HG03354 (cell line): Measurements from ENCODE around the gene EML6.
"Not testable (repeated sequence)": the region's sequence is repeated elsewhere in the genome, so short reads cannot be mapped to it uniquely, and the experiment has no call there.

Source experiments
- ATAC-seq: cut with Tn5 transposase; IDR thresholded peaks from one replicate; pipeline ENCODE4 v1.9.1; 2021; ENCODE audit warnings: mild to moderate bottlenecking; ENCODE audit not compliant: unreplicated experiment, poor library complexity, severe bottlenecking

EML6 gene

DNA sequence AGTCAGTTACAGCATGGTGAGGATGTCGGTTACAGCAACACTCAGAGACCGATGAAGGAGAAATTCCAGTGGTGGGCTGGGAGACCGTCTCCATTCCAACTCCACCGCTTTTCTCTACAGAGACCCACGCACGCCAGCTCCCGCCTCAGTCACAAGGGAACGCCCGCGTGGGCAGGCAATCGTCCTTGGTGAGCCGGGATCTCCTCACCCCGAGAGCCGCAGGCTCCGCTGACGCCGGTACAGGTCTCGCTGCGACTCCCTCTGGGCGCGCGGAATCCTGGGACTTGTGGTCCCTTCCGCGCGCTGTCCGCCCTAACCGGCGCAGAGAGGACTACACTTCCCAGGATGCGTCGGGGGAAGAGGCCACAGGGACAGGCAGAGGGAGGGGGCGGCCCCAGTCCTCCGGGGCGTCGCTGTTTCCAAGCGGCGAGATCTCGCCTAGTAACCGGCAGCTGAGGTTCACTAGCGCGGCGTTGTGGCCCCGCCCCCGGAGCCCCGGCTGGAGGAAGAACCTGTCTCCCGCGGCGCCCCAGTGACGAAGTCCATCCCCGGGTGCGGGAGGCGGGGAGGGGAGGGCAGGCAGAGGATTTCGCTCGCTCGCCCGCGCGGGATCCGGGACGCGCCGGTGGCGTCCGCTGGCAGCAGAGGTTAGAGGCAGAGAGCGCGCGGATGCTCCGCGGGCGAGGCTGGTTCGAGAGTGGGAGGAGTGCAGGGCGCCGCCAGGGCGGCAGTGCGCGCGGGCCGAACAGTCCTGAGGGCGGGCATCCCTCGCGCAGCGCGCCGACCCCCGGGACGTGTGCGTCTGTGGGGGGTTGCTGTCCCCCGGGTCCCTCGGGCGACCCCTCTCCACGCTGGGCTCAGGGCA, at the start of gene EML6:
Gene EML6, plus strand, starts transcription at position 532 of the 865 bp plus-strand sequence. CDS start 1,400 bp downstream, outside the sequence.
- ATAC-seq = peak; percentile 99

DNA sequence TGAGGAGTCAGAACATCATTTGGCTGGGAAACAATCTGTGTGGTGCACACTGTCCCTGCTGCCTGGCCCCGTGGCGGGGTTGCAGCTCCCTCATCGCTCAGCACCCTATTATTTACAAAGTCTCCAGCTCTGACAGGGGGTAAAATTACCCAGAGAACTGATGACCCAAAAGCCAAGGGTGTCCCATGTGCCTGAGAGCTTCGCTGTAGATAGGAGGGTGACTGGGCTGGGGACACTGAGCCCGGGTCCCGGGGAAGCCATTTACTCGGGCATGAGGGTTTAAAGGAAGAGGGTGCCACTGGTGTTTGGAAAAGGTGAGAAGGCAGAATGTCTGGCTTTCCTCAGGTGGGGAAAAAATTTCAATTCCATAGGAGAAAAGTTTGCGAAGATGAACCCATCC, 48.2 kb upstream of the EML6 start:
- no peak for ATAC-seq

DNA sequence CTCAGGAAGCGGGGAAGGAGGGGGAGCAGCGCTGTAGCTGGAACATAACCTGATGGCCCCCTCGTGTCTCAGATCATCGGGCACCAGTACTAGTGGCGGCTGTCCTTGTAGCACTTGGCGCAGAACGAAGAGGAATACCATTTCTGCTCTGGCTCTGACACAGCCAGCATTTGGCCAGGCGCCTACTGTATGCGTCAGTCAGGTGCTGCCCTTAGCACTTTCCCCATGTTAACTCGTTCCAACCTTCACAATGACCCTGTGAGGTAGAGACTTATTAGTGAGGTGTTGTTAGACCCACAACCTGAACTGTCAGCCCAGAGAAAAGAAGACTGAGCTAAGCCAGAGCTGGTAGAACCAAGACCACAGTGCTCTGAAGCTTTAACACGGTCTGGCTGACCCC, 47.7 kb upstream of the EML6 start:
- ATAC-seq = no peak

DNA sequence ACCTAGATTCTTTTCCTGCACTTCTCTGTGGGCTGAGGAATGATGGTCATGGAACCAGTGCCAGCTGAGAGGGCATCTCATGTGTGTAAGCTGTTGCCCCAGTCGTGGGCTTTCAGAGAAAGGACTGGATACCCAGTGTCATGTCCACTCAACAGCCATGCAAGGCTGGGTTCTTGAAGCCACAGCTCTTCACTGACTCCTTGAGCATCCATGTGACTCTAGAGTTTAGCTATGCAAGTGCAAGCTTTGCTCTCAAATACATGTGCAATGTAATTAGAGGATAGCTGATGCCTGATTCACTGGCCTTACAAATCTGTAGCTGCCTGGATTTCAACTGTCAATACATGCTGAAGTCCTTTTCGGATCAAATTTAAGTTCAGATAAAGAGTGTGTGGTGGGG, 46.8 kb upstream of the EML6 start:
- ATAC-seq = no peak

DNA sequence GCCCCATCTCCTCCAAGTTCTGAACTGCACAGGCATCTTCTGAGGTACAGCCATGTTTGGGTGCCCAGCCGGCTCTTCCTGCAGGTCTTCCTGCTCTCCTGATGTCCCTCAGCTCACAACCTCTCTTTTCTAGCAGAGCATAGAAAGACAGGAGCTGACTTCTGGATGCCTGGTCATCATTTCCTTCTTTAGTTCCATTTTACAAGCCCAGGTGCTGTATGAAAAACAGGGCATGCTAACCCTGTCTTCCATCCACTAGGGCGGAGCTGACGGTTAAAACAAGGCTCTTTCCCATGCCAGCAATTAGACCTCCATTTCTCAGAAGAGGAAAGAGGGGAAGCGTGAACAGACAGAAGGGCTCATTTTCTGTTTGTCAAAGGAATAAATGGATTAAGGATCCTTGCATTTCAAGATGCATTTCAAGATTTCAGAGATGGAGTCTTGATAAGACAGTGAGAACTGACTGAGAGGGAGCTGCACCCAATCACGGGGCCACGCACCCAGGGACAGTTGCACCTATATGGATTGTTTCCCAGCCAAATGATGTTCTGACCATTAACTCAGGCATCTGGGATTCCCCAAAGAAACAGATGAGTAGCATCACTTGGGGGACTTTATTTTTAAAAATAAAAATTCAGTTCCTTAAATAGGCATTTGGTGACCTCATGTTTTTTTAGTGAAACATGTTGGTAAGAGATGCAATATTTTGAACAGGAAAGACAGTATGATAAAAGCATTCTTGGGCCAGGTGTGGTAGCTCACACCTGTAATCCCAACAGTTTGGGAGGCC, 45.8 kb upstream of the EML6 start:
- no peak for ATAC-seq

DNA sequence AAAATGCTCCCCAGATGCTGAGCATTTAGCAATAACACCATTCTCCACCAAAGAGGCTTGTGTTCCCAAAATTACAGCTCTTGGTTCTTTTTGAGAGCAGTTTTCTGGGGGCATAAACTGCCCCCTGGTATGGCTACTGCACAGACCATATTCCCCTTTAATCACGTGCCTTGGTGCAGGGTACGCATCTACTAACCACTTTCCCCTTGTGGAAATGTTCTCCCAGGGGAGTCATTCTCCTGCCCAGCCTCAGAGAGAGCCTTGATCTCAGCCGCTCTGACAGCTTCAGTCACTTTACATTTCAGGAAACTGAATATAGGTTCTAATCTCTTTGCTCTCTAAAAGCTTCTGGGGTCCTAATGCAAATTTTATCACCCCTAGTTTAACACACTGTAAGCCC, 44.7 kb upstream of the EML6 start:
- no peak for ATAC-seq

DNA sequence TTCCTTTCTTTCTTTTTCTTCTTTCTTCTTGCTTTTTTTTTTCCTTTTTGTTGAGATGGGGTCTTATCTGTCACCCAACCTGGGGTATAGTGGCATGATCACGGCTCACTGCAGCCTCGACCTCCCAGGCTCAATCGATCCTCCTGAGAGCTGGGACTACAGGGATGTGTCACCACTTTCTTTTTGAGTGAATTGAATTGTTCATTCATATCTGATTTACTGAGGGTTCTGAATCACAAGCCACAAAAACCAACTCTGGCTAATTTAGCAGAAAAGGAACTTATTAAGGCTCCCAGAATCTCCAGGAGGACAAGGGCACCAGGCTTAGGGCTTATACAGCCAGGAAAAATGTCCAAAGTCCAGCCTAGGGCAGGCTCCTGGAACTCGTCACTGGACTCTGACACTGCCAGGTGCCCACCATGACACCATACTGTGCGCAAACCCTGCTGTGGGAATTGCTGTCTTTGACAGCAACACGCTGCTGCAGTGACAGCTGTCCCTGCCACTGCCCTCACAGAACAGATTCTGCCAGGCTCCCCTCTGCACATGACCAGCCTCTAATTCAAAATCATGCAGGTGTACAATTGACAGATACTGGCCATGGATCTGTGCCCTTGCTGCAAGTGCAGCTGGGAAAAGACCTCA, 42.9 kb upstream of the EML6 start:
- peak; percentile 81 for ATAC-seq

DNA sequence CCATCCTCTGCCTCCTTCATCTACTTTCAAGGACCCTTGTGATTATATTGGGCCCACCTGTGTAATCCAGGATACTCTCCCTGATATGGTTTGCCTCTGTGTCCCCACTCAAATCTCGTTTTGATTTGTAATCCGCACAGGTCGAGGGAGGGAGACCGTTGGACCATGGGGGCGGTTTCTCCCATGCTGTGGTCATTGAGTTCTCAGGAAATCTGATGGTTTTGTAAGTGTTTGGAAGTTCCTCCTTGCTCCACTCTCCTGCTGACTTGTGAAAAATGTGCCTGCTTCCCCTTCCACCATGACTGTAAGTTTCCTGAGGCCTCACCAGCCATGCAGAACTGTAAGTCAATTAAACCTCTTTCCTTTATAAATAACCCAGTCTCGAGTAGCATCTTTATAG, 42.0 kb upstream of the EML6 start:
- no peak for ATAC-seq

DNA sequence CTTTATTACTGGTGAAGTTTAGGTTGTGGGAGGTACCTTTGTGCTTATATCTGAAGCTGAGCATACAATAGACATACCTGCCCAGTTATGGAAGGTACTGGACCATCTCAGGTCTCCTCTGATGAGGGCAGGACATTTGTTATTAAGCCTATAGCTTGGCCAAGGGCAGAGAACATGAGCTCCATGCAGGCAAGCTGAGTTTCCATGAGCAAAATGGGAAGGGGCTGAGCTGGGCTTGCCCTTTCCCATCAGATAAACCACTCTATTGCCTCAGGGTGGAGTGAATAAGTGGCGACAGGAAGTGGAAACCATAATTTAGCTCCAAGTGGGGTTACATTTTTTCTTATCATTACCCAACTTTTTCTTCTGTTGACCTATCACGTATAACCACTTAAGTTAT, 39.9 kb upstream of the EML6 start:
- no peak for ATAC-seq

DNA sequence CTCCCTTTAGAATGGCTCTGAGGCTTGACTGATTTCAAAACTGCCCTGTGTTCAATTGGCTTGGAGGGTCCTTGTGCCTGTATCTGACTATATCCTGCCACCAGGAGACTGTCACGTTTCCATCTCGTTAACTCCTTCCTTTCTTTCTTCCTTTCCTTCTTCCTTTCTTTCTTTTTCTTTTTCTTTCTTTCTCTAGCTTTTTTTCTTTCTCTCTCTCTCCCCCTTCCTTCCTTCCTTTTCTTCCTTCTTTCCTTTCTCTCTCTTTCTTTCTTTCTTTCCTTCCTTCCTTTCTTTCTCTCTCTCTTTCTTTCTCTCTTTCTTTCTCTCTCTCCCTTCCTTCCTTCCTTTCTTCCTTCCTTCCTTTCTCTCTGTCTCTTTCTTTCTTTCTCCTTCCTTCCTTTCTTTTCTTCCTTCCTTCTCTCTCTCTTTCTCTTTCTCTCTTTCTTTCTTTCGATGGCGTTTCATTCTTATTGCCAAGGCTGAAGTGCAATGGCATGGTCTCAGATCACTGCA, 38.1 kb upstream of the EML6 start:
- no peak for ATAC-seq

DNA sequence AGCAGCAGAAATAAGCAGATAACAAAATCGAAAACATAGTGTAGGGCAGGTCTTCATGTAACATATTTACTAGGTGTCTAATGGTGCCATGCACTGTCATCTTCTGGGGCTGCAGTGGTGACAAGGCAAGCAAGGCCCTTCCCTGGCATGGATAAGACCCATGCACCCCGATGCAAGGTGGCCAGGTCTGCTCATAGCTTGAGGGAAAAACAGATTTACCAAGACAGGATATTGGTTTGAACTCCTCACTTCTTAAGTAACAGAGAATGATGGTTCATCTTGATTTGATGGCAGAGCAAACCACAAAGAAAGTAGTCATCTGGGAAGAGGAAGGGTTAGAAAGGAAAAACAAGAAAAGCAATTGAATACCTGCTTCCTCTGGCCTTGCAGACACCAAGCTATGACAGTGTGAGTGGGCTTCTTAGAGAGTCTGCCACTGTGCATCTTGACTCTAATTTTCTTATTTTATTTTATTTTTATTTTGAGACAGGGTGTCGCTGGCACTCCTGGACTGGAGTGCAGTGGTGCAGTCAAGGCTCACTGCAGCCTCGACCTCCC, 35.8 kb upstream of the EML6 start:
- no peak for ATAC-seq

DNA sequence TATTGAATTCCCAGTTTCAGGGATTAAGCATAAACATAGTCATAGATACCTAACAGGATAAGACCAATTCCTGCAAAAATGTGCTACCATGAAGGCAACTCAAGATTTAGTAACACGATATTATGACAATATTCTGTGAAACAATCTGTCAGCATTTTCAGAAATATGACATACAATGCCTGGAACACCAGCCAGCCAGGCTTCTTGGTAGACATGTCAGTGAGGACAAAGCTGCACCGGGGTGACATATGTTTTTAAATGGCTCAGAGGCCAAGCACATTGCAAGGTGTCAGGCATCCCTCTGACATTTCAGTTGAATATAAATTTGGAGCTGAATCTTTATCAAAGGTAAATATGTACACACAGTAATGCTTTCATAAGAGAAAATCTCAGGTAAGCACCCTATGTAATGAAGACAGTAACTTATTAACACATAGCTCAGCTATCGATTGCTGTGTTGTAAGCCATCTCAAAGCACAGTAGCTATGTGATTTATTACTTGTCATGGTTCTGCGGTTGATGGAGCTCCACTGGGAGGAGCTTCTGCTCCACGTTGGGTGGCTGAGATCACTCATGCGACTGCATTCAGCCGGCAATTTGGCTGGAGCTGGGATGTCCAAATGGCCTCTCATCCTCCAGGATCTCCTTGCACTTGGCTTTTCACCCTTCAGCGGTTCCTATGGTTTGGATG, 31.9 kb upstream of the EML6 start:
- no peak for ATAC-seq

DNA sequence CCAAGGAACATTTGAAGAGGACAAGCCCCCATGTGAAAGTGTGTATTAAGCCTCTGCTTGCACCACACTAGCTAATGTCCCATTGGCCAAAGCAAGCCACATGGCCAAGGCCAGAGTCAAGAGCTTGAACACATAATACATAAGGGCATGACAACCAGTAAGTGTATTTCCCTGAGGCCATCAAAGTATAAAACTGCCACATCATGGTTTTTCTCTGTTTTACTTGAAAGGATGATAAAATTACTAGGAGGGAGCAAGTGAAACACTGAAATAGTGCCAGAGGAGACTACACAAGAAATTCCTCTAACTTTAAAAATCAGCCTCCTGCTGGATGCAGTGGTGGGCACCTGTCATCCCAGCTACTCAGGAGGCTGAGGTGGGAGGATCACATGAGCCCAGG, 30.9 kb upstream of the EML6 start:
- ATAC-seq = no peak

DNA sequence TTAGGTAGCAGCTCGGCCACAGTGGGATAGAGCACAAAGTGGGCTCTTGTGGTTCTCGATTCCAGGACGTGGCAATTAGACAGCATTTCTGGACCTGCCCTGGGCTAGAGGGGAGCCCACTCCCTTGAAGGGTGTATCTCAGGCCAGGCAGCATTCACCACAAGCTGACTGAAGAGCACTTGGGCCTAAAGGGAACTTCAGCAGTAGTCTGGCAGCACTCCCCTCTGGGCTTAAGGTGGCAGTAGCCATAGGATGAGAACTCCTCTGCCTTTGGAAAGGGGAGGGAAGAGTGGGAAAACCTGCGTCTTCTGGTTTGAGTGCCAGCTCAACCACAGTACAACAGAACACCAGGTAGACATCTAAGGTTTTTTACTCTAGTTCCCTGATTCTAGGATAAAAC, 28.1 kb upstream of the EML6 start:
- ATAC-seq = no peak

DNA sequence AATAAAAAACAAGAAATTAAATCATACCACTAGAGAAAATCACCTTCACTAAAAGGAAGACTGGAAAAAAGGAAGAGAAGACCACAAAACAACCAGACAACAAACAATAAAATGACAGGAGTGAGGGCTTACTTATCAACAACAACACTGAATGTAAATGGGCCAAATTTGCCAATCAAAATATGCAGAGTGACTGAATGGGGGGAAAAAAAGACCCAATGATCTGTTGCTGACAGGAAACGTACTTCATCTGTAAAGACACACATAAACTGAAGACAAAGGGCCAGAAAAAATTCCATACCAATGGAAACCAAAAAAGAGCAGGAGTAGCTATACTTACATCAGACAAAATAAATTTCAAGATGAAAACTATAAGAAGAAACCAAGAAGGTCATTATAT, 25.5 kb upstream of the EML6 start:
- ATAC-seq = no peak

DNA sequence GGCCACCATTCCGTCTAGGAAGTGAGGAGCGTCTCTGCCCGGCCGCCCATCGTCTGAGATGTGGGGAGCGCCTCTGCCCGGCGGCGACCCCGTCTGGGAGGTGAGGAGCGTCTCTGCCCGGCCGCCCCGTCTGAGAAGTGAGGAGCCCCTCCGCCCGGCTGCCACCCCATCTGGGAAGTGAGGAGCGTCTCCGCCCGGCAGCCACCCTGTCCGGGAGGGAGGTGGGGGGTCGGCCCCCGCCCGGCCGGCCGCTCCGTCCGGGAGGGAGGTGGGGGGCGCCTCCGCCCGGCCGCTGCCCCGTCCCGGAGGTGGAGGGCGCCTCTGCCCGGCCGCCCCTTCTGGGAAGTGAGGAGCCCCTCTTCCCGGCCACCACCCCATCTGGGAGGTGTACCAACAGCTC, 24.5 kb upstream of the EML6 start:
- not testable (repeated sequence) for ATAC-seq

DNA sequence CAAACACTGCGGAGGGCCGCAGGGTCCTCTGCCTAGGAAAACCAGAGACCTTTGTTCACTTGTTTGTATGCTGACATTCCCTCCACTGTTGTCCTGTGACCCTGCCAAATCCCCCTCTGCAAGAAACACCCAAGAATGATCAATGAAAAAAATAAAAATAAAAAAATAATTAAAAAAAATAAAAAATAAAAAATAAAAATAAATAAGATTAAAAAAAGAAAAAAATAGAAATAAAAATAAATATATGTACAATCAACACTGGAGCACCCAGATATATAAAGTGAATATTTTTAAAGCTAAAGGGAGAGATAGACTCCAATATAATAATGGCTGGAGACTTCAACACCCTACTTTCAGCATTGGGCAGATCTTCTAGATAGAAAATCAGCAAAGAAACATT, 23.8 kb upstream of the EML6 start:
- ATAC-seq = no peak

DNA sequence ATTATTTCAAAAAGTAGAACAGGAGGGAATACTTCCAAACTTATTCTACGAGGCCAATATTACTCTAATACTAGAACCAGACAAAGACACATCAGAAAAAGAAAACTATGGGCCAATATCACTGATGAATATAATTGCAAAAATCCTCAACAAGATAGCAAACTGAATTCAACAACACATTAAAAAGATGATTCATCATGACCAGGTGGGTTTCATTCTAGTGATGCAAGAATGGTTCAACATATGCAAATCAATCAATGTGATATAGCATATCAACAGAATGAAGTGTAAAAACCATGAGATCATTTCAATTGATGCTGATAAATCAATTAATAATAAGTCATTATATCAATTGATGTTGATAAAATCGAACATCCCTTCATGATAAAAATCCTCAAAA, 22.4 kb upstream of the EML6 start:
- ATAC-seq = no peak

DNA sequence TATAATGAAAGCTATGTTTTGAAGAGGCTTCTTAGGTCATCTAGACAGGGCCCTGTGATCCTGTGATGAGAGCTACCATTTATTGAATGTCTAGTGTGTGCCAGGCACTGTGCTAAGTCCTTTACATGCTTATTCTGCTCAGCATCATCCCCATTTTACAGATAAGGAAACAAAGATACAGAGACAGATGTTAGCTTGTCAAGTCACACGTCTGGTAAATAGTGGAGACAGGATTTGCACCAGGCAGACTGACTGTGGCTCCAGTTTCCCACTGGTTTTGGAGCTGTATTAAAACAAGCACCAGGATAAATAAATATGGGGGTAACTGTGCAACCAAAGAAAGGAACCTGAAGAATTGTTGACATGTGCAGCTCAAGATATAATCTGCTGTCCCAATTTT, 19.2 kb upstream of the EML6 start:
- no peak for ATAC-seq
